ENCODE data around the gene VAPB. TPM values are rescaled to one million over a fixed set of nuclear protein-coding genes. Genes with fewer than 3 reads are reported as not detected.
A peak's percentile ranks its signal among the peaks of the same experiment; 100 is the strongest.

Gene VAPB
- total RNA-seq, 1 experiment from 2014 or later = 65.1 TPM

GRCh38 chr20:58440021-58440767 lies 51.2 kb downstream of the VAPB start:
- no peak overlapping the region for H3K27ac ChIP-seq (ENCODE audit: insufficient read length, low read depth, low read length)
- no peak overlapping the region for H2BK12ac ChIP-seq (ENCODE audit: insufficient read length, low read depth, low read length)
- peak overlapping the region; percentile 30 to 59 (median 57); a peak in 5 of 7 replicates for H3K27ac Mint-ChIP-seq
- no peaks in the 10 kb centered on the region for H3K27me3 ChIP-seq (ENCODE audit: insufficient read depth, low read length)
- H2BK120ac ChIP-seq (ENCODE audit: low read depth, low read length, poor library complexity, severe bottlenecking) = no peak overlapping the region
- no CpG with 5 or more reads among the region's 5 CpGs for WGBS (ENCODE audit: extremely low coverage, insufficient read length, low lambda C conversion rate)
- peaks cover 45 to 53% of the 10 kb centered on the region in 2 experiments for H3K4me1 Mint-ChIP-seq
- H3K23me2 ChIP-seq (ENCODE audit: insufficient read length, low read depth, low read length, poor library complexity, severe bottlenecking) = no peaks in the 10 kb centered on the region
- no peak overlapping the region for H3K18ac ChIP-seq (ENCODE audit: insufficient read length, low read depth, low read length)
- H3K79me1 ChIP-seq (ENCODE audit: insufficient read depth, low read depth, low read length, poor library complexity, severe bottlenecking) = no peaks in the 10 kb centered on the region
- H3K14ac ChIP-seq (ENCODE audit: insufficient read depth, low read length) = no peak overlapping the region
- no peak overlapping the region for H2AK5ac ChIP-seq (ENCODE audit: insufficient read length, low read length)
- H3K9me3 ChIP-seq (ENCODE audit: control insufficient read depth, low read depth, low read length) = no peaks in the 10 kb centered on the region
- H3T11ph ChIP-seq (ENCODE audit: low read length) = no peak overlapping the region
- H2BK15ac ChIP-seq (ENCODE audit: low read depth, low read length) = no peak overlapping the region
- TF ChIP-seq CTCF (conservative IDR thresholded peaks at IDR 0.05) = no peak
- no peak overlapping the region for H3K4me2 ChIP-seq (ENCODE audit: insufficient read depth, insufficient read length, low read length)
- no peak overlapping the region for H4K5ac ChIP-seq (ENCODE audit: insufficient read length, low read depth, low read length)
- DNase-seq = no peak
- no peak overlapping the region for H2BK5ac ChIP-seq (ENCODE audit: insufficient read length, low read length)
- H2AFZ ChIP-seq (ENCODE audit: low read length) = no peak overlapping the region
- H3K79me2 ChIP-seq (ENCODE audit: insufficient read depth, low read length) = no peaks in the 10 kb centered on the region; the same call in 1 of the 2 replicates
- peaks cover 8 to 34% (median 28%) of the 10 kb centered on the region in 3 experiments; a peak in 6 of 7 replicates for H3K36me3 Mint-ChIP-seq (ENCODE audit: insufficient read depth in 1 of 3, low read depth in 3 of 3)
- no peak overlapping the region; a peak in 1 of 5 replicates for H3K4me3 Mint-ChIP-seq
- H4K20me1 ChIP-seq (ENCODE audit: control insufficient read depth, insufficient read depth, insufficient read length) = no peaks in the 10 kb centered on the region
- H3K27me3 Mint-ChIP-seq (ENCODE audit: low read depth) = no peaks in the 10 kb centered on the region
- H3K23ac ChIP-seq (ENCODE audit: insufficient read length, low read depth, low read length) = no peak overlapping the region
- no peak overlapping the region for H3K4ac ChIP-seq (ENCODE audit: low read depth, low read length)
- no peak overlapping the region for H3K9ac ChIP-seq (ENCODE audit: extremely low read depth, insufficient read length, low read length)
- H4K8ac ChIP-seq (replicated peaks; ENCODE audit: insufficient read length, low read depth, low read length) = no peak overlapping the region
- H2BK20ac ChIP-seq (ENCODE audit: low read depth, low read length, poor library complexity, severe bottlenecking) = no peak overlapping the region
- peaks cover 13% of the 10 kb centered on the region for H3K4me1 ChIP-seq (ENCODE audit: insufficient read depth, low read length)
- H4K91ac ChIP-seq (ENCODE audit: insufficient read length, low read depth, low read length) = no peak overlapping the region
- no peaks in the 10 kb centered on the region for H3K9me3 Mint-ChIP-seq
- no peak overlapping the region for H3K56ac ChIP-seq (ENCODE audit: insufficient read length, low read depth, low read length)
